ENCODE data around the gene COX6A1.
"Not testable (repeated sequence)": the region's sequence is repeated elsewhere in the genome, so short reads cannot be mapped to it uniquely, and the experiment has no call there.

The COX6A1 gene

GRCh38 chr12:120422892-120423456 is 14.9 kb upstream of the COX6A1 start:
- FAIRE-seq = no peak
- DNase-seq (ENCODE audit: extremely low spot score, insufficient read length, low read depth) = no peak

- FAIRE-seq (no peak), DNase-seq (ENCODE audit: extremely low spot score, insufficient read length, low read depth) (no peak)
These were observed 12.1 kb upstream of the COX6A1 start for GRCh38 chr12:120425797-120426196.

- FAIRE-seq = no peak
- no peak for DNase-seq (ENCODE audit: extremely low spot score, insufficient read length, low read depth)
These were observed 9.2 kb upstream of the COX6A1 start for GRCh38 chr12:120428597-120429229.

- FAIRE-seq (no peak), DNase-seq (ENCODE audit: extremely low spot score, insufficient read length, low read depth) (no peak)
These were observed 8.5 kb upstream of the COX6A1 start for GRCh38 chr12:120429368-120429767.

- DNase-seq (ENCODE audit: extremely low spot score, insufficient read length, low read depth) = no peak
- FAIRE-seq = no peak
These were observed 5.0 kb upstream of the COX6A1 start for GRCh38 chr12:120432772-120433525.

- FAIRE-seq = no peak
These were observed 734 bp downstream of the COX6A1 start for GRCh38 chr12:120438495-120439198.

GRCh38 chr12:120439646-120440247 is 1.8 kb downstream of the COX6A1 start:
- DNase-seq (ENCODE audit: extremely low spot score, insufficient read length, low read depth) (peak; percentile 54), FAIRE-seq (no peak)

More at GRCh38 chr12:120438495-120439198, 734 bp downstream of the COX6A1 start:
- DNase-seq (ENCODE audit: extremely low spot score, insufficient read length, low read depth) = no peak

GRCh38 chr12:120444676-120445075 is 6.8 kb downstream of the COX6A1 start:
- no peak for FAIRE-seq
- no peak for DNase-seq (ENCODE audit: extremely low spot score, insufficient read length, low read depth)

- DNase-seq (ENCODE audit: extremely low spot score, insufficient read length, low read depth) (peak; percentile 71), FAIRE-seq (peak; percentile 87)
These were observed 8.3 kb downstream of the COX6A1 start, which contains the start of the genes GATC and TRIAP1 for GRCh38 chr12:120445911-120446843. Gene GATC, plus strand, starts transcription at chr12:120446444. Its CDS starts 37 bp downstream, at chr12:120446481. Gene TRIAP1, minus strand, starts transcription at chr12:120446384. Its CDS starts 12 bp downstream, at chr12:120446372.

GRCh38 chr12:120446844-120447178 is 8.9 kb downstream of the COX6A1 start:
- DNase-seq (ENCODE audit: extremely low spot score, insufficient read length, low read depth); FAIRE-seq: not testable (repeated sequence)

GRCh38 chr12:120447992-120448391 is 10.1 kb downstream of the COX6A1 start:
- no peak for DNase-seq (ENCODE audit: extremely low spot score, insufficient read length, low read depth)
- FAIRE-seq = no peak

GRCh38 chr12:120452524-120452923 is 14.6 kb downstream of the COX6A1 start:
- DNase-seq (ENCODE audit: extremely low spot score, insufficient read length, low read depth); FAIRE-seq: not testable (repeated sequence)

GRCh38 chr12:120453060-120453750 is 15.3 kb downstream of the COX6A1 start:
- no peak for DNase-seq (ENCODE audit: extremely low spot score, insufficient read length, low read depth)
- no peak for FAIRE-seq

- DNase-seq (ENCODE audit: extremely low spot score, insufficient read length, low read depth) (no peak), FAIRE-seq (peak; percentile 5)
These were observed 16.1 kb downstream of the COX6A1 start for GRCh38 chr12:120453977-120454376.

- FAIRE-seq (no peak), DNase-seq (ENCODE audit: extremely low spot score, insufficient read length, low read depth) (no peak)
These were observed 17.4 kb downstream of the COX6A1 start for GRCh38 chr12:120455302-120455701.

GRCh38 chr12:120457133-120457532 is 19.2 kb downstream of the COX6A1 start:
- FAIRE-seq (no peak), DNase-seq (ENCODE audit: extremely low spot score, insufficient read length, low read depth) (no peak)

GRCh38 chr12:120460157-120460556 is 22.2 kb downstream of the COX6A1 start:
- FAIRE-seq (no peak), DNase-seq (ENCODE audit: extremely low spot score, insufficient read length, low read depth) (no peak)

- FAIRE-seq (no peak), DNase-seq (ENCODE audit: extremely low spot score, insufficient read length, low read depth) (no peak)
These were observed 24.3 kb downstream of the COX6A1 start for GRCh38 chr12:120462099-120462640.
